ENCODE data around the gene GRIP2. TPM values are rescaled to one million over a fixed set of nuclear protein-coding genes. Genes with fewer than 3 reads are reported as not detected.

The GRIP2 gene
- total and polyA plus RNA-seq, 2 experiments from 2014 or later, result 0.06 TPM; not detected in 1

DNA sequence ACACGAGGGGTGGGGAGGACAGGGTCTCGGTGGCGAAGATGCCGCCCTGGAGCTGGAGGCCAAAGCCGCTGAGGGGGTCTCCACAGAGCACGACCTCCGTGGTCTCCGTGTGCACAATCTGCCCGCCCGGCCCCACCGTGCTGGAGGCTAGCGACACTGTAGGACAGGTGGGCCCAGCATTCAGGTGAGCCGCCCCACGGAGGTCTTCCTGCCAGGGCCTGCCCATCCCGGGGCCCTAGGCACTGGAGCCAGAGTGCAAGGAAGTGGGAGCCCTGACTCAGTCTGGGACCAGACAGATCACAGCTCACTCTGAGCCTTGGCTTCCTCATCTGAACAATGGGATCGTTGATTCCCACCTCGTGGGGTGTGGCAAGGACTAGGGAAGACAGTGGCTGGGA lies 25.8 kb downstream of the GRIP2 start:
- H3K4me1 ChIP-seq (ENCODE audit: low read depth), result no peaks in the 10 kb centered on the region
- no peak for DNase-seq (ENCODE audit: low read depth in 1 of 2, low spot score in 1 of 2)
- H3K9me3 ChIP-seq (ENCODE audit: low read depth), result no peaks in the 10 kb centered on the region
- no peak overlapping the region for H3K27ac ChIP-seq
- no peaks in the 10 kb centered on the region for H3K36me3 ChIP-seq
- no peak overlapping the region for H3K4me3 ChIP-seq
- H3K27me3 ChIP-seq, result no peaks in the 10 kb centered on the region
- TF ChIP-seq CTCF (IDR thresholded peaks at IDR 0.05; ENCODE audit: low read depth, low read length), result no peak

DNA sequence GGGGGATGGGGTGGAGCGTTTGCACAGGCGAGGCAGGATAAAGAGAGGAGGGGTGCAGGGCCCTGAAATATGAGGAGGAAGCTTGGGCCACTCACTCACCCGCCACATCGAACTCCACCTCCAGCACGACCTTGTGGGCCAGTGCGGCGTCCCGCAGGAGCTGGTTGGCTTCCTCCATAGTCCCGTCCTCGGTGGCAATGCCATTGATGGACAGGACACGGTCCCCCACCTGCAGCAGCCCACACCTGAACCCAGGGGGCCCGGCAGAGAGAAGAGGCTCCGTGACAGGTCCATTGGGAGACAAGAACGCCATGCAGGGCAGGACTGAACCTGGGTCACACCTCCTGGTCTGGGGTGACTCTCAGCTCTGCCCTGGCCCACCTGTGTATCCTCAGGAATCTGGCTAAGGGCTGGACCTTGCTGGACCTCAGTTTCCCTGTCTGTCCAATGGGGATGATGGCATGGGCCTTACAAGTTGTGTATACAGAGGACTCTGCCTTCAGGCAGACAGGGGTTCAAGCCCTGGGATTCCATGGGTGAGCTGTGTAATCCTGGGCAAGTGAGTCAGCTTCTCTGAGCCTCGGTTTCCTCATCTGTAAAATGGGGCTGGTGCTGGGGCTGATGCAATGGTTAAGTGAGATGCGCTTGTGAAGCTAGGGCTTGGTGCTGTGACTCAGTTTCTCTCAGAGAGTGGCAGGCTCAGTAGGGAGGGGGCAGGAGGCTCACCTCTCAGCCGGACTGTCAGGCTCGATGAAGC lies 26.4 kb downstream of the GRIP2 start:
- Histone ChIP-seq H3K36me3 (no peaks in the 10 kb centered on the region), H3K9me3 (ENCODE audit: low read depth) (no peaks in the 10 kb centered on the region), H3K27ac (no peak overlapping the region), H3K27me3 (no peaks in the 10 kb centered on the region), H3K4me1 (ENCODE audit: low read depth) (no peaks in the 10 kb centered on the region), H3K4me3 (no peak overlapping the region)
- no peak for DNase-seq (ENCODE audit: low read depth in 1 of 2, low spot score in 1 of 2)
- no peak for TF ChIP-seq CTCF (IDR thresholded peaks at IDR 0.05; ENCODE audit: low read depth, low read length)

- no peak for DNase-seq (ENCODE audit: low read depth in 1 of 2, low spot score in 1 of 2)
- no peak for TF ChIP-seq CTCF (IDR thresholded peaks at IDR 0.05; ENCODE audit: low read depth, low read length)
- Histone ChIP-seq H3K4me1 (ENCODE audit: low read depth) (no peaks in the 10 kb centered on the region), H3K27ac (no peak overlapping the region), H3K27me3 (no peaks in the 10 kb centered on the region), H3K4me3 (no peak overlapping the region), H3K9me3 (ENCODE audit: low read depth) (no peaks in the 10 kb centered on the region), H3K36me3 (no peaks in the 10 kb centered on the region)
Observed at GRCh38 chr3:14512942-14513327, 27.2 kb downstream of the GRIP2 start.

DNA sequence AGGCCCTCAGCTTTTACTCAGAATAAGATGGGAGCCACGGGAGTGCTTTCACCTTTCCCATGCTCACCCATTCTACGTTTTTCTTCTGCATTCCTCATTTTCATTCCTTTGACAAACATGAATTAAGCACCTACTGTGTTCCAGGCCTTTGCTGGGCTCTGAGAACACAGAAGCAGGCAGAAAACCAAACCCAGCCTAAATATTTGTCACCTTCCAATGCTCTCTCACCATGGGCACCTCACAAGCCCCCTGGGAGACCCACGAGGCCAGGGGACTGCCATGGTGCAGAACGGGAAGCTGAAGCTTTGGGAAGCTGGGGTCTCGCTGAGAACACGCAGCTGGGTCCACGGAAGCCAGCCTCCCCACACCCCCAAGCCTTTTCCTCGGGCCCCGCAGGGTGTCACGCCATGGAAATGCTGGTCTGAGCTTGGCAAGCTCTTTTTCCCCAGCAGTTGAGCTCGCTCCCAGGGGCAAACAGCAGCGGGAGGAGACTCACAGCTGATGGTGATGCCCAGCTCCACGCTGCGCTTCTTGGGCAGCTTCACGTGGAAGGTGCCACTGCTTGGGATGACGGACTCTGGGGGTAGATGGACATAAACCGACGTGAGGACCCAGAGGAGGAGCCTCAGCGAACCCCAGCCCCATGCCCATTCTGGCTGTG lies 27.7 kb downstream of the GRIP2 start:
- DNase-seq (ENCODE audit: low read depth in 1 of 2, low spot score in 1 of 2), result no peak
- H3K27me3 ChIP-seq, result no peaks in the 10 kb centered on the region

DNA sequence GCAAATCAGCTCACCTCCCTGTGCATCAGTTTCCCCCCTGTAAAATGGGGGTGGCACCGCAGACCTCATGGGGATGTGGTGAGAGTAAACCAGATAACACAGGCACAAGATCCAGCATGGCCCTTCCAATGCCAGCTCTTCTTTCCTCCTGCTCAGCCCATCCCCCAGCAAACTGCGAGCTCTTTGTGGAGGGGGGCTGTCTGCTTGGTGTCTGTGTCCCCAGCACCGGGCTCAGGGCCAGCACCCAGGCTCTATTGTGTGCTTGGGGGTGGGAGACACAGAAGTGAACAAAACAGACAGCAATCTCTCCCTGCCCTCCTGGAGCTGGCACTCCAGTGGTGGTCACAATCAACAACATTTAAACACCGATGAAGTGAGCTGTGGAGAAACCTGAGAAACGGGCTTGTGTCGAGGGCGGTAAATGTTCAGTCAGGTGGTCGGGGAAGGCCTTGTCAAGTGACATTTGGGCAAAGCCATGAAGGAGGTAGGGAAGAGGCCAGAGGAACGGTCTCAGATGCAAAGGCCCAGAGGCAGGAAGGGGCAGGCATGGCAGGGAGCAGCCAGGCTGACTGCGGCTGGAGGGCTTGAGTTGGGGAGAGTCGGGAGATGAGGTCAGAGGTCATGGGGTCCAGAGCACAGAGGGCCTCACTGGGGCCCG lies 28.4 kb downstream of the GRIP2 start:
- DNase-seq (ENCODE audit: low read depth in 1 of 2, low spot score in 1 of 2), result no peak
- Histone ChIP-seq H3K9me3 (ENCODE audit: low read depth) (no peaks in the 10 kb centered on the region), H3K4me1 (ENCODE audit: low read depth) (no peaks in the 10 kb centered on the region), H3K4me3 (no peak overlapping the region), H3K27me3 (no peaks in the 10 kb centered on the region), H3K27ac (no peak overlapping the region), H3K36me3 (no peaks in the 10 kb centered on the region)
- TF ChIP-seq CTCF (IDR thresholded peaks at IDR 0.05; ENCODE audit: low read depth, low read length), result no peak

More for the DNA sequence above, 27.7 kb downstream of the GRIP2 start:
- Histone ChIP-seq H3K9me3 (ENCODE audit: low read depth) (no peaks in the 10 kb centered on the region), H3K4me1 (ENCODE audit: low read depth) (no peaks in the 10 kb centered on the region), H3K36me3 (no peaks in the 10 kb centered on the region), H3K4me3 (no peak overlapping the region), H3K27ac (no peak overlapping the region)
- no peak for TF ChIP-seq CTCF (IDR thresholded peaks at IDR 0.05; ENCODE audit: low read depth, low read length)

All from cardiac muscle cell (in vitro differentiated cells and primary cell).